ENCODE data around the gene CWC22.
"Not testable (repeated sequence)": the region's sequence is repeated elsewhere in the genome, so short reads cannot be mapped to it uniquely, and the experiment has no call there.

Gene CWC22

DNA sequence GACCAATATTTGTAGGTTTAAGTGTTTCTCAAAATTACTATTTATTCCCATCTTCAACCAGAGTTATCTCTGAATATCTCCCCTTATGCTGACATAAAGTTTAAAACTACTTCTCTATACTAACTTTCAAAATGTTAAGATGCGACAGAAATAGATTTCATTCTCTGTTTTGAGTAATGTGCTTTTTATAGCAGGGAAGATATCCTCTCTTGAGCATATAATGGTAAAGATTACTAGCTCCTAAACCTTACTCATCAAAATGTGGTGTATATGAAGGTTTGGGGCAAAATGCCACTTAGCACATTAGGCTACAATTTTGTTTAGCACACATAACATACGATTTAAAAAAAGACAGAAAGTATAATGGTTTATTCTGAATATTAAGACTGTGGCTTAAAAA is 54.4 kb downstream of the CWC22 start:
- DNase-seq (ENCODE audit: low read depth, low spot score): no peak

DNA sequence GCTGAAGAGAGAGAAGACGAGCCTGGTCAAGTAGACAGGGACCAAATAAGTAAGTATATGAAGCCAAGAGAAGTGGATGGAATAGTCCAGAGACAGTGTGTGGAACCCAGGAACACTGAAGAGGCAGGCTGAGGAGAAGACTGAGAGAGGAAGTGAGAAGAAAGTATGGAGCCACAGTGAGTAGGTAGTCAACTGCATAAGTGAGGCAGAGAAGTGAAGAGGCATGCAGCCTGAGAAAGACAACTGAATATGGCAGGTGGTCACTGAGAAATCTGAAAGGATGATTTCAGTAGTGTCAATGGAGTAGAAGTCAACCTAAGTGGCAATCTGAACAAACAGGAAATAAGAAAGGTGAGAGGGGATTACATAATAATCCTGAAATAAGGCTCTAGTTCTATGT is 55.4 kb downstream of the CWC22 start:
- DNase-seq (ENCODE audit: low read depth, low spot score): no peak

GRCh38 chr2:179950391-179950790 is 56.7 kb downstream of the CWC22 start:
- DNase-seq (ENCODE audit: low read depth, low spot score): no peak

DNA sequence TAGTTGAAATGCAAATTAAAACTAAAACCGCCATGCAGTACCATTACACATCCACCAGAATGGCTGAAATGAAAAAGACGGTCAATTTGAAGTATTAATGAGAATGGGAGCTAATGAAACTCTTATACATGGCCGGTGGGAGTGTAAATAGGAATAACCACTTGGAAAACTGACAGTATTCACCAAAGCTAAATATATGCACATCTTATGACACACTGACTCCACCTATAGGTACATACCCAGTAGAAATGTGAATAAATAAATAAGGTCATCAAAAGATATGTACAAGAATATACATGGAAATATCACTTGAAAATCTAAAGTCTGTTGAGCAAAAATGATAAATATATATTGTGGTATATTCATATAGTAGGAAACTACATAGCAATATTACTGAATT is 57.7 kb downstream of the CWC22 start:
- no peak for DNase-seq (ENCODE audit: low read depth, low spot score)

GRCh38 chr2:179948058-179948457 is 59.0 kb downstream of the CWC22 start:
- no peak for DNase-seq (ENCODE audit: low read depth, low spot score)

- DNase-seq (ENCODE audit: low read depth, low spot score): no peak
Measured at GRCh38 chr2:179946810-179947615, 60.1 kb downstream of the CWC22 start.

- DNase-seq (ENCODE audit: low read depth, low spot score): no peak
Measured at GRCh38 chr2:179946346-179946745, 60.8 kb downstream of the CWC22 start.

DNA sequence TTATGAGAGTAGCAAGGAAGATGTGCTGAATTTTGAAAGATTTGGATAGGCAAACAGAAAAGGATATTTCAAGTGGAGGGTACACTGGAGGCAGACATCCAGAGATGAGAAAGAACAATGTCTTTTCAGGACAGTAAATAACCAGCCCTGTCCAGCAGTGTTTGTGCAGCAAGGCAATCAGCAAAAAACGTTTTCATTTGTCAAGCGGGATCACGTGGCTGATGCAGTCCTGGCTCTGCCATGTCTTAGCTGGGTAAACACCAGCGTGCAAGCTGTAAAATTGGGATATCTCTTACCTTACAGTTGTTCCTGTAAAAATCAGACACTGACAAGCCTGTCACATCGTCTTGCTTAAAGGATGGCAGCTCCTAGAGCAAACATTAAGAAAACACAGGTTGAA is 67.8 kb downstream of the CWC22 start:
- DNase-seq (ENCODE audit: low read depth, low spot score): no peak

- no peak for DNase-seq (ENCODE audit: low read depth, low spot score)
Measured at GRCh38 chr2:179938026-179938425, 69.1 kb downstream of the CWC22 start.

- peak; percentile 5 for DNase-seq (ENCODE audit: low read depth, low spot score)
Measured at GRCh38 chr2:179936654-179937053, 70.4 kb downstream of the CWC22 start.

DNA sequence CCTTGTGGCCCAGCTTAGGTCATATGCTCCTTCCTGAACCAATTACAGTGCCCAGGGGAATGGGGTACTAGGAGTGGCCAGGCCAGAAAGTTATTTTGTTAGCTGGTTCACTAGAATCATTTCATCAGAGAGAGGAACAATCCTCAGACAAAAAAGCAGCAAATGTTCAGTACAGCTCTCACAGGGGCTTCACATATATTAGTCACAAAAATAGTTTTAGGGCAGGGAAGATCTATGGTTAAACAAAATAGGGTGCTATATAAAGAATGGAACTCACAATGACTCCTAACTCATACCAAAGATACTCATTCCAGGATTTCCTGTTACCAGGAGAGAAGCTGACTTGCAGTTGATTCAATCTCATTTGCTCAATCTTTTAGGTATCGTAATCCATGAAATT is 71.0 kb downstream of the CWC22 start:
- no peak for DNase-seq (ENCODE audit: low read depth, low spot score)

GRCh38 chr2:179932786-179933185 is 74.3 kb downstream of the CWC22 start:
- peak; percentile 59 for DNase-seq (ENCODE audit: low read depth, low spot score)

DNA sequence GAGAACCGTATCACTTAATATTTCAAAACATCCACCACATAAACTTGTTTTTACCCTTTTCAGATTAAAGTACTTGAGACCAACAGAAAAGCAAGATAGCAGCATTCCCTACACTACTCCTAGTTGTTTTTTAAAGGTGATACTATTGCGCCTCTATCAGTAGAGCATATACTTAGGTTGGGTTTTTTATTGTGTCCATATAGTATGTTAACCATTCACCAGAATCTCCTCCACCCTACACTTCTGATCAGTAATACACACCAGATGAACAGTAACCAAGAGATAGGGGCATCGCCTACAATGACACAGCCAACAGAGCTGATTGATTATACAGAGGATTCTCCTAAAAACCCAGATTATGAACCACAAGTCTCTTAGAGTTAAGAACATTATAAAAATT is 75.6 kb downstream of the CWC22 start:
- DNase-seq (ENCODE audit: low read depth, low spot score): no peak

GRCh38 chr2:179929997-179930396 is 77.1 kb downstream of the CWC22 start:
- DNase-seq (ENCODE audit: low read depth, low spot score): not testable (repeated sequence)

DNA sequence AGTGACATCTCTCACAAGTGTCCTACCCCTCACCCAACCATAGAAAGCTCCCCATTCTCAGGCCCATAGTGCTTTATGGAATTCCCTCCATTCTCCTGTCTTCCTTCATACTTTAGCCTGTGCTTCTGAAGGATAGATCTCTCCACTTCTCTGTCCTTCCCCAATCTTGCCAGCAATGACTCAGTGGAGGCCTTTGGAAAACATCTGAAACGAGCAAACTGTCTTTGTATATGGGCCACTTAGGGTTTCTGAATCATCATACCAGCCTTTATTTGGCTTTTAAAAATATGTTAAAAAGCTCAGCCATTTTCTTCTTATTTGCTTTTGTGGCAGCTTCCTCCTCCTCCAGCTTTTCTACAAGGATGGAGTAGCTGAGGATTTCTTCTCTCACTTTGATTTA is 80.1 kb downstream of the CWC22 start:
- peak; percentile 14 for DNase-seq (ENCODE audit: low read depth, low spot score)

DNA sequence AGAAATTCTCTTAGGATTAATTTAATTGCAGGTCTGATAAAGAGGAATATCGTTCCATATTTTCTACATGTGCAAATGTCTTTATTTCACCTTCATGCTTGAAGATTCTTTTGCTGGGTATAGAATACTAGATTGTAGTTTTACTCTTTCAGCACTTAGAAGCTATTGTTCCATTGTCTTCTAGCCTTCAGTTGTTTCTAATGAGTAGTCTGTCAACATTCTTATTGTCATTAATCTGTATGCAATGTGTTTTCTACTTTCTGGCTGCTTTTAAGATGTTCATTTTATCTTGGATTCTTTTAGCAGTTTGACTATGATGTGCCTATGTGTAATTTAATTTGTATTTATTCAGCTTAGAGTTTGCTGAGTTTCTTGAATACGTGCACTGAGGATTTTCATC is 81.4 kb downstream of the CWC22 start:
- DNase-seq (ENCODE audit: low read depth, low spot score): no peak

DNA sequence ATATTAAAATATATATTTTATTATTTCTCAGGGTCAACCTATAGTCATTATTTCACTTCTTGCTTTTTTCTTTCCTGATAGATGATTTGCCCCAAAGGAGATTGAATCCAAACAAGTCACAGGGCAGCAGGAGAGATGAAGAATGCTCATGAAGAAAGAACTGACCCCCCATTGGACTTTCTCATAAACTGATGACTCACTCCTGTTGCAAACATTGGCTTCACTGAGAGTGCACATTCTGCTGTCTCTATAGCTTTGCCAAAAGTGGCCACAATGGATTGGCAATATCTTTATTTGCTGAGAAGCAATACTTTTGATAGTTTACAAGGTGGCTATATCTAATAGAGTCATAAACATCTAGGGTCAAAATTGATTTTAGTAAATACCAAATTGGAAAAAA is 89.8 kb downstream of the CWC22 start:
- peak; percentile 62 for DNase-seq (ENCODE audit: low read depth, low spot score)

- no peak for DNase-seq (ENCODE audit: low read depth, low spot score)
Measured at GRCh38 chr2:179915395-179915992, 91.6 kb downstream of the CWC22 start.

GRCh38 chr2:179913809-179914208 is 93.3 kb downstream of the CWC22 start:
- DNase-seq (ENCODE audit: low read depth, low spot score): no peak

DNA sequence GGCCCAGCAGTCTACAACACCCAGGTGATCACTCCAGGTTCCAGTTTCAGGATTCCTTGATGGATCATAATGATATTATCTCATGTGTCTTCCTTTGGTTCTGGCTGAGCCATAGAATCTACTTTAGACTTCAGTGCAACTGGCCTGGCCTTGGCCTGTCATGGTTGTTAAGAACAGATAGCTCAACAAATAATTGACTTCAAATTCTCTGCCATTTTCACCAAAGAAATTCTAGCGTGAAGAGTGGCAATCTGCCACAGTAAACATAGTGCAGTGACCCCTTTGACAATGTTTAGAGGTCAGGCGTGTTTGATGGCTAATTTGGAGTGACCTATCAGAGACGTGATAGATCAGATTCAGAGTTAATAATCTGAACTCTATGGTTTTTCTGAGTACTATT is 95.5 kb downstream of the CWC22 start:
- DNase-seq (ENCODE audit: low read depth, low spot score): no peak

DNA sequence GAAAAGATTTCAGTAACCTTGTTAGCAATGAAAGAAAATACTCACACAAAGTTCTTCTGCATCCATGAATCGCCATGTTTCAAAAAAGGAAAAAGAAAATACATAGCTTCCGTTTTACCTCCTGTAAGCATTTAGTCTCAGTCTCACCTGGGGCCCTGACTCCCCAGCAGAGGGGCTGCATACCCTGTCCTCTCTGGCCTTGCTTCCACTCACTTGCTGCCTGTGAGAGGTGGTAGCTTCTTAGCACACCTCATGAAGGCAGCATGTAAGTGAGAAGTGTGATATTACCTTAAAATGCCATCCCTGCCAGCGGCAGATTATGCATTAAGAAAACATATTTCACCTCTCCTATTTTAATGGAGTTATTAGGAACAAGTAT is 96.4 kb downstream of the CWC22 start:
- no peak for DNase-seq (ENCODE audit: low read depth, low spot score)

DNA sequence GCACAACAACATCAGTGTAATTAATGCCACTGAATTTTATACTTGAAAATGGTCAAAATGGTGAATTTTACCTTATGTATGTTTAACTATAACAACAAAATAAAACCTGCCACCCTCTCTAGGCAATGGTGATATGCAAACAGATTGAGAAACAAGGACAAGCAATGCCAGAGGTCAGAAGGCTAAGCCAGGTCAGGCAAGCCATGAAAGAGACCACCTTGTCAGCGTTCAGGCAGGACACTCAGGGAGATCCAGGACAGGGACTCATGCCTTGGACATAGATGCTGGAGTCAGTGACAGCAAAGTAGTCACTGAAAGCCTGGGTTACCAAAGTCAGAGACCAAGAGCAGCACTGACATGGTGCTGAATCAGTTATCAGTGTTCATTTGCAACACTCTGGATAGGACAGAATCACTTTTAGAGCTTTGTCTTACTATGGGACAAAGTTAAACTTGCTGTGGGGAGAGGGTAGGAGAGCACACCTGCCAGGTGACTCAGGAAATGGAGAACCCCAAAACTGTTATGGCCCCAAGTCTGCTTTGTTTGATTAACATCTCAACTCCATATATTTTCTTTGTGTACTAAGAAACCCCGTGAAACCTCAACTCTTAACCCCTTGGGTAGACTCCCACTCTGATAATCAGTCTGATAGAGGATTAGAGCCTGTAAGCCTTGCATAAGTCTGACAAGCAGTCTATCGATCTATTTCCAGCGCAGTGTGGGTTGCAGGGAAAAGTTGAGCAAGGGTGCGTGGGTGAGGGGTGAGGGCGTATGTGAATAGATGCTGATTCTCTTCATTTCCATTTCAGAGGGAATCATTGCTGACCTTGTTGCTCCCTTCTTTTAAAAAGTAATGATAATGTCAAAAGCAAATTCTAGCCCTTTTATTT is 97.0 kb downstream of the CWC22 start:
- DNase-seq (ENCODE audit: low read depth, low spot score): no peak

DNA sequence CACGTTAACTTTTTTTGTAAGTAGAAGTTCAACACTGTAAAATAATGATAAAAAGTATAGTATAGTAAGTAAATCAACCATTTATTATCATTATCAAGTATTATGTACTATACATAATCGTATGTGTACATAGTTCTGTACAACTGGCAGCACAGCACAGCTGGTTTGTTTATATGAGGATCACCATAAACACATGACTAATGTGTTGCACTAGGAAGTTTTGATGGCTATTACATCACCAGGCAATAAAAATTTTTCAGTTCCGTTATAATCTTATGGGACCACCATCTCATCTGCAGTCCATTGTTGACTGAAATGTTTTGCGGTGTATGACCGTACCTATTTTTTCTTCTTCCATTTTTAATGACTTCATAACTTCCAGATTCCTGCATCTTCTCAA is 106.4 kb downstream of the CWC22 start:
- DNase-seq (ENCODE audit: low read depth, low spot score): no peak
